Measurements from ENCODE around the gene RBM22. TPM values are rescaled to one million over a fixed set of nuclear protein-coding genes. Genes with fewer than 3 reads are reported as not detected.
A peak's percentile ranks its signal among the peaks of the same experiment; 100 is the strongest.

The RBM22 gene
- total RNA-seq, 1 experiment from 2014 or later = 57.3 TPM

- no peak overlapping the region for H3K4me2 ChIP-seq
- no peak overlapping the region for H3K4me3 ChIP-seq
- no peak for DNase-seq
- ChIA-PET CTCF (interaction anchor here (0.6 to 1.1 kb wide), 2 partner anchors 107 to 926 kb away, joined by 3 to 7 read pairs; no protein-coding TSS in a partner anchor), POLR2A (ENCODE audit: unreplicated experiment) (interaction anchor here (1.2 kb wide), 1 partner anchor 10 kb away, joined by 7 read pairs; no protein-coding TSS in a partner anchor)
- intact Hi-C loops (cut with micrococcal nuclease; ENCODE audit: unreplicated experiment) = loop anchor here (5.0 kb wide), 1 partner anchor 35 kb away; no protein-coding TSS in a partner anchor
- H3K36me3 ChIP-seq (ENCODE audit: low read depth) = no peaks in the 10 kb centered on the region
- H3K27ac ChIP-seq = no peak overlapping the region
- H3K9me3 ChIP-seq (ENCODE audit: insufficient read depth, low read depth) = no peaks in the 10 kb centered on the region
- H4K20me1 ChIP-seq (ENCODE audit: insufficient read depth) = no peaks in the 10 kb centered on the region
- BruUV-seq (replicated peaks) = no TSS peak
- TF ChIP-seq EZH2 (IDR thresholded peaks at IDR 0.05; ENCODE audit: low read depth) (no peak), CTCF (conservative IDR thresholded peaks at IDR 0.05) (no peak)
- H3K4me1 ChIP-seq (replicated peaks; ENCODE audit: insufficient read depth) = 0 out of 2 replicates have a peak, but pooled peaks cover 9% of the 10 kb centered on the region
- no peaks in the 10 kb centered on the region for H3K9me2 ChIP-seq (ENCODE audit: insufficient read depth)
- peaks cover 6% of the 10 kb centered on the region; the same call in 1 of the 2 replicates for H3F3A ChIP-seq (ENCODE audit: insufficient read depth, low read depth)
- no peaks in the 10 kb centered on the region for H3K27me3 ChIP-seq (ENCODE audit: insufficient read depth, low read depth)
- no peaks in the 10 kb centered on the region for H3K79me2 ChIP-seq (ENCODE audit: low read depth)
- H2AFZ ChIP-seq = no peak overlapping the region
Measured at GRCh38 chr5:150651924-150652671, 48.8 kb downstream of the RBM22 start.

GRCh38 chr5:150651382-150651781 is 49.5 kb downstream of the RBM22 start:
- BruUV-seq (replicated peaks) = no TSS peak
- POLR2A ChIA-PET (ENCODE audit: unreplicated experiment) = interaction anchor here (1.2 kb wide), 1 partner anchor 9 kb away, joined by 7 read pairs; no protein-coding TSS in a partner anchor
- H3K79me2 ChIP-seq (ENCODE audit: low read depth) = no peaks in the 10 kb centered on the region

More at GRCh38 chr5:150651382-150651781, 49.5 kb downstream of the RBM22 start:
- H3K4me3 ChIP-seq = no peak overlapping the region
- intact Hi-C loops (cut with micrococcal nuclease; ENCODE audit: unreplicated experiment) = loop anchor here (5.0 kb wide), 1 partner anchor 34 kb away; no protein-coding TSS in a partner anchor
- no peaks in the 10 kb centered on the region for H4K20me1 ChIP-seq (ENCODE audit: insufficient read depth)
- CTCF ChIA-PET = interaction anchor here (0.6 to 1.1 kb wide), 2 partner anchors 107 to 925 kb away, joined by 3 to 7 read pairs; no protein-coding TSS in a partner anchor
- DNase-seq = peak in 1 of 2 experiments; percentile 61
- no peaks in the 10 kb centered on the region for H3K9me3 ChIP-seq (ENCODE audit: insufficient read depth, low read depth)
- H3K4me1 ChIP-seq (replicated peaks; ENCODE audit: insufficient read depth) = 0 out of 2 replicates have a peak, but pooled peaks cover 9% of the 10 kb centered on the region
- H3K36me3 ChIP-seq (ENCODE audit: low read depth) = no peaks in the 10 kb centered on the region
- no peaks in the 10 kb centered on the region for H3K9me2 ChIP-seq (ENCODE audit: insufficient read depth)
- no peak overlapping the region for H2AFZ ChIP-seq
- H3K4me2 ChIP-seq = no peak overlapping the region
- no peak overlapping the region for H3K27ac ChIP-seq
- TF ChIP-seq EZH2 (IDR thresholded peaks at IDR 0.05; ENCODE audit: low read depth) = no peak
- no peak for TF ChIP-seq CTCF (conservative IDR thresholded peaks at IDR 0.05)
- no peaks in the 10 kb centered on the region for H3K27me3 ChIP-seq (ENCODE audit: insufficient read depth, low read depth)
- H3F3A ChIP-seq (ENCODE audit: insufficient read depth, low read depth) = peaks cover 6% of the 10 kb centered on the region; the same call in 1 of the 2 replicates
